ENCODE results near the gene HEATR5B. TPM values are rescaled to one million over a fixed set of nuclear protein-coding genes. Genes with fewer than 3 reads are reported as not detected.
"Not testable (repeated sequence)": the region's sequence is repeated elsewhere in the genome, so short reads cannot be mapped to it uniquely, and the experiment has no call there.

The HEATR5B gene
- polyA plus RNA-seq, 3 donors = 3.5 to 21.6 (median 3.8) TPM

DNA sequence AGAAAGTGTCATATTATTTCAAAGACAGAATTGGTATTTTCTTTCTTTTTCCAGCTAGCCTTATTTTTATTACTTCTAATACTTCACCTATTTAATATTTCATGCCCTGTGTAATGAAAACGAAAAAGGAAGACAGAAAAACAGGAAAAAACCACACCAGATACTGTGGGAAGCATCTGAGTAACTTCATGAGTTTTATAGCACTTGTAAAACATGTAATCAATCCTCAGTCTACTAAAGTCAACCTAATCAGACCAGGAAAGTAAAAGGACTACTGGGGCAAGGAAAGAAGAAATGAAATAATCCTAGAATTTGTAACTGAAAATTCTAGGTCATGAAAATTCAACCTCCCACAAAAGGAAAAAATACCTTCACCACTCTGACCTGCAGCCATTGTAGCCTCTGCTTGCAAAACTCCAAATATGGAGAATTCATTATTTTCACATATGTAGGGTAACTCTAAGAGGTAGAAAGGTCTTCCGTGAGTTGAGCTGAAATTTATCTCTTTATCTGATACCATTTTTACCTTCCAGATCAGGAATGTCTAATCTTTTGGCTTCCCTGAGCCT, 83.1 kb downstream of the HEATR5B start:
- no peak overlapping the region for H3K4me3 ChIP-seq (replicated peaks in 1 of 3; ENCODE audit: low read depth in 2 of 3, low read length in 3 of 3)
- H3K4me1 ChIP-seq (ENCODE audit: control insufficient read depth in 1 of 2, insufficient read depth in 2 of 2, low read length in 2 of 2) = no peaks in the 10 kb centered on the region
- H3K36me3 ChIP-seq (replicated peaks in 1 of 2; ENCODE audit: control insufficient read depth in 1 of 2, insufficient read depth in 2 of 2, low read length in 2 of 2) = peaks cover 89 to 94% of the 10 kb centered on the region in 2 donors
- Mint-ChIP-seq H3K9me3 (peaks cover 0 to 2% (median 0%) of the 10 kb centered on the region in 7 donors), H3K36me3 (peaks cover 73 to 90% of the 10 kb centered on the region in 2 donors), H3K27ac (peak overlapping the region in 1 of 7 donors; percentile 10), H3K27me3 (ENCODE audit: low read depth in 3 of 3) (peaks cover 0 to 1% (median 0%) of the 10 kb centered on the region in 3 donors), H3K4me1 (no peaks in the 10 kb centered on the region), H3K4me3 (no peak overlapping the region)
- no peak overlapping the region for H3K4me2 ChIP-seq (replicated peaks; ENCODE audit: extremely low read depth, low read length, poor library complexity, severe bottlenecking)
- no CpG with 5 or more reads among the region's 2 CpGs for WGBS (ENCODE audit: insufficient coverage)
- H2AFZ ChIP-seq (ENCODE audit: insufficient read depth, low read depth, low read length, poor library complexity, severe bottlenecking) = no peak overlapping the region
- intact Hi-C loops (cut with micrococcal nuclease) = no loop called here
- no peak overlapping the region for H3K27ac ChIP-seq (ENCODE audit: low read depth in 1 of 2, low read length in 2 of 2)
- no peaks in the 10 kb centered on the region for H3K27me3 ChIP-seq (ENCODE audit: control insufficient read depth in 2 of 2, insufficient read depth in 2 of 2, low read length in 2 of 2)
- TF ChIP-seq, protein P1, sequence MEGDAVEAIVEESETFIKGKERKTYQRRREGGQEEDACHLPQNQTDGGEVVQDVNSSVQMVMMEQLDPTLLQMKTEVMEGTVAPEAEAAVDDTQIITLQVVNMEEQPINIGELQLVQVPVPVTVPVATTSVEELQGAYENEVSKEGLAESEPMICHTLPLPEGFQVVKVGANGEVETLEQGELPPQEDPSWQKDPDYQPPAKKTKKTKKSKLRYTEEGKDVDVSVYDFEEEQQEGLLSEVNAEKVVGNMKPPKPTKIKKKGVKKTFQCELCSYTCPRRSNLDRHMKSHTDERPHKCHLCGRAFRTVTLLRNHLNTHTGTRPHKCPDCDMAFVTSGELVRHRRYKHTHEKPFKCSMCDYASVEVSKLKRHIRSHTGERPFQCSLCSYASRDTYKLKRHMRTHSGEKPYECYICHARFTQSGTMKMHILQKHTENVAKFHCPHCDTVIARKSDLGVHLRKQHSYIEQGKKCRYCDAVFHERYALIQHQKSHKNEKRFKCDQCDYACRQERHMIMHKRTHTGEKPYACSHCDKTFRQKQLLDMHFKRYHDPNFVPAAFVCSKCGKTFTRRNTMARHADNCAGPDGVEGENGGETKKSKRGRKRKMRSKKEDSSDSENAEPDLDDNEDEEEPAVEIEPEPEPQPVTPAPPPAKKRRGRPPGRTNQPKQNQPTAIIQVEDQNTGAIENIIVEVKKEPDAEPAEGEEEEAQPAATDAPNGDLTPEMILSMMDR (IDR thresholded peaks at IDR 0.05) = no peak
- no peaks in the 10 kb centered on the region for H3K79me2 ChIP-seq (ENCODE audit: insufficient read depth, low read length)
- no peak for DNase-seq
- no peak overlapping the region for H3K9ac ChIP-seq (ENCODE audit: insufficient read depth, low read length, poor library complexity, severe bottlenecking)
- no peaks in the 10 kb centered on the region for H3K9me3 ChIP-seq (replicated peaks in 1 of 2; ENCODE audit: control insufficient read depth in 1 of 2, insufficient read depth in 1 of 2, low read length in 2 of 2)
- H4K20me1 ChIP-seq (ENCODE audit: insufficient read depth, low read length) = no peaks in the 10 kb centered on the region

DNA sequence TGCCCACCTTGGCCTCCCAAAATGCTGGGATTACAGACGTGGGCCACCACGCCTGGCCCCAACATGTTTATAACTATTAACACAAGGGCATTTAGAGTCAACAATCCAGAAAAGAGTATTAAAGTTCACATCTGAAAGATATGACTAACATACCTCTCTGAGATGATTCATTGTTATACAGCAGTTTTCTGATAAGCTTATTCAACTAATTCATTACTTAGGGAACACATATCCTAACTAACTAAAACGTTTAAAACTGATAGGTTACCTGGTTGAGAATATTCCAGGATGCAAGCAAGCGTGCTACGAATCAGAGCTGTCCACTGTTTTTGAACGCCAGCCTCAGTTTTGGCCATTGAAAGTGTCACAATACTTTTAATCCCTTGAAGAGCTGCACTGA, 83.9 kb downstream of the HEATR5B start:
- WGBS (ENCODE audit: insufficient coverage) = 97% methylated on average over 4 of the region's 6 CpGs

DNA sequence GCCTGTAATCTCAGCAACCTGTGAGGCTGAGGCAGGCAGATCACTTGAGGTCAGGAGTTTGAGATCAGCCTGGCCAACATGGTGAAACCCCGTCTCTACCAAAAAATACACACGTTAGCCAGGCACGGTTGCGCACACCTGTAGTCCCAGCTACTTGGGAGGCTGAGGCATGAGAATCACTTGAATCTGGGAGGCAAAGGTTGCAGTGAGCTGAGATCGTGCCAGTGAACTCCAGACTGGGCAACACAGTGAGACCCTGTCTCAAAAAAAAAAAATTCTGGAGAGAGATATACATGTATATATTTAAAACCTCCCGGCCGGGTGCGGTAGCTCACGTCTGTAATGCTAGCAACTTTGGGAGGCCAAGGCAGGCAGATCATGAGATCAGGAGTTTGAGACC, 84.8 kb downstream of the HEATR5B start:
- H3K9me3 ChIP-seq (replicated peaks in 1 of 2; ENCODE audit: control insufficient read depth in 1 of 2, insufficient read depth in 1 of 2, low read length in 2 of 2); H3K9ac ChIP-seq (ENCODE audit: insufficient read depth, low read length, poor library complexity, severe bottlenecking); H2AFZ ChIP-seq (ENCODE audit: insufficient read depth, low read depth, low read length, poor library complexity, severe bottlenecking); H3K9me3 Mint-ChIP-seq; DNase-seq; H3K27me3 ChIP-seq (ENCODE audit: control insufficient read depth in 2 of 2, insufficient read depth in 2 of 2, low read length in 2 of 2); H3K27ac ChIP-seq (ENCODE audit: low read depth in 1 of 2, low read length in 2 of 2); H3K4me1 ChIP-seq (ENCODE audit: control insufficient read depth in 1 of 2, insufficient read depth in 2 of 2, low read length in 2 of 2); H3K4me3 ChIP-seq (replicated peaks in 1 of 3; ENCODE audit: low read depth in 2 of 3, low read length in 3 of 3); H4K20me1 ChIP-seq (ENCODE audit: insufficient read depth, low read length); H3K79me2 ChIP-seq (ENCODE audit: insufficient read depth, low read length); H3K27me3 Mint-ChIP-seq (ENCODE audit: low read depth in 3 of 3); H3K4me1 Mint-ChIP-seq; intact Hi-C loops (cut with micrococcal nuclease); H3K4me3 Mint-ChIP-seq; H3K4me2 ChIP-seq (replicated peaks; ENCODE audit: extremely low read depth, low read length, poor library complexity, severe bottlenecking): not testable (repeated sequence)
- peak overlapping the region in 1 of 7 donors; percentile 26 for H3K27ac Mint-ChIP-seq
- peaks cover 58 to 83% of the 10 kb centered on the region in 2 donors for H3K36me3 Mint-ChIP-seq
- WGBS (ENCODE audit: insufficient coverage) = 100% methylated on average over 8 of the region's 9 CpGs
- H3K36me3 ChIP-seq (replicated peaks in 1 of 2; ENCODE audit: control insufficient read depth in 1 of 2, insufficient read depth in 2 of 2, low read length in 2 of 2) = peaks cover 73 to 87% of the 10 kb centered on the region in 2 donors

More for the DNA sequence above, 83.9 kb downstream of the HEATR5B start:
- intact Hi-C loops (cut with micrococcal nuclease) = no loop called here
- no peak overlapping the region for H3K4me3 ChIP-seq (replicated peaks in 1 of 3; ENCODE audit: low read depth in 2 of 3, low read length in 3 of 3)
- TF ChIP-seq, protein P1 (IDR thresholded peaks at IDR 0.05) = no peak
- Mint-ChIP-seq H3K9me3 (peaks cover 0 to 2% (median 0%) of the 10 kb centered on the region in 7 donors), H3K4me1 (no peaks in the 10 kb centered on the region), H3K27ac (no peak overlapping the region), H3K27me3 (ENCODE audit: low read depth in 3 of 3) (peaks cover 0 to 1% (median 0%) of the 10 kb centered on the region in 3 donors), H3K4me3 (no peak overlapping the region), H3K36me3 (peaks cover 67 to 88% of the 10 kb centered on the region in 2 donors)
- no peak overlapping the region for H3K9ac ChIP-seq (ENCODE audit: insufficient read depth, low read length, poor library complexity, severe bottlenecking)
- no peaks in the 10 kb centered on the region for H4K20me1 ChIP-seq (ENCODE audit: insufficient read depth, low read length)
- peaks cover 82 to 91% of the 10 kb centered on the region in 2 donors for H3K36me3 ChIP-seq (replicated peaks in 1 of 2; ENCODE audit: control insufficient read depth in 1 of 2, insufficient read depth in 2 of 2, low read length in 2 of 2)
- no peak overlapping the region for H3K27ac ChIP-seq (ENCODE audit: low read depth in 1 of 2, low read length in 2 of 2)
- no peaks in the 10 kb centered on the region for H3K9me3 ChIP-seq (replicated peaks in 1 of 2; ENCODE audit: control insufficient read depth in 1 of 2, insufficient read depth in 1 of 2, low read length in 2 of 2)
- DNase-seq = no peak
- no peaks in the 10 kb centered on the region for H3K4me1 ChIP-seq (ENCODE audit: control insufficient read depth in 1 of 2, insufficient read depth in 2 of 2, low read length in 2 of 2)
- H3K4me2 ChIP-seq (replicated peaks; ENCODE audit: extremely low read depth, low read length, poor library complexity, severe bottlenecking) = no peak overlapping the region
- H3K27me3 ChIP-seq (ENCODE audit: control insufficient read depth in 2 of 2, insufficient read depth in 2 of 2, low read length in 2 of 2) = no peaks in the 10 kb centered on the region
- H3K79me2 ChIP-seq (ENCODE audit: insufficient read depth, low read length) = no peaks in the 10 kb centered on the region
- H2AFZ ChIP-seq (ENCODE audit: insufficient read depth, low read depth, low read length, poor library complexity, severe bottlenecking) = no peak overlapping the region
